K562 (cell line): Measurements from ENCODE around the gene CCSER2. TPM values are rescaled to one million over a fixed set of nuclear protein-coding genes. Genes with fewer than 3 reads are reported as not detected.

Experiments
- ATAC-seq: fragments of 200-7000 bp; cut with Tn5 transposase; 3 replicates; pipeline ENCODE4 v1.9.1; 2020; ENCODE audit warnings: moderate library complexity
- BruUV-seq: library from RNA; stranded (reverse); fragments of 400-500 nt; replicated peaks from 2 replicates; lab custom pipeline; 2021; lab: Mats Ljungman, UMichigan
- CTCF ChIA-PET: fragments of 300-600 bp; formaldehyde crosslinking; extraction: SDS; loops from one replicate; lab custom pipeline; 2021; ENCODE audit warnings: low intra/inter-chr PET ratio; lab: Yijun Ruan, JAX
- POLR2A ChIA-PET: fragments of 300-600, 350-650 bp; sonication (Branson Sonifier 250); formaldehyde crosslinking; extraction: SDS; loops from one replicate; lab custom pipeline; 2021; ENCODE audit warnings: antibody characterized with exemption, inconsistent platforms; lab: Yijun Ruan, JAX
- DNase-seq, 4 experiments: peaks; one replicate each; pipeline versions ENCODE4 v3.0.0 to v3.0.0-alpha.2; 2011 to 2018; ENCODE audit warnings: low spot score in 3 of 4, mixed read lengths in 3 of 4; ENCODE audit errors: extremely low read depth in 1 of 4
- FAIRE-seq: peaks from 2 replicates; lab custom pipeline; 2011; peaks lifted over from hg19 to GRCh38; lab: Jason Lieb, UNC
- H2AFZ ChIP-seq: 2 replicates; pipeline ENCODE4 v1.6.0; 2011; ENCODE audit warnings: low read depth, low read length, control low read depth, inconsistent platforms
- H3K27ac ChIP-seq: fragments of 200-600 bp; 3 replicates; pipeline ENCODE4 v1.8.0; 2011; ENCODE audit warnings: low read depth, mild to moderate bottlenecking, control low read depth, inconsistent platforms, low read length, moderate library complexity, mixed read lengths; ENCODE audit errors: extremely low read depth
- H3K27me3 ChIP-seq, 2 experiments: fragments of 300-600 bp in 1 of 2; 2 replicates in 1 of 2; 3 replicates in 1 of 2; pipeline versions ENCODE4 v1.6.0 to v1.8.0; 2011; ENCODE audit warnings: inconsistent platforms in 2 of 2, low read length in 2 of 2, mild to moderate bottlenecking in 1 of 2, mixed read lengths in 1 of 2, moderate library complexity in 1 of 2; ENCODE audit not compliant: control insufficient read depth in 2 of 2, insufficient read depth in 2 of 2
- H3K36me3 ChIP-seq: fragments of 300-600 bp; 3 replicates; pipeline ENCODE4 v1.8.0; 2011; ENCODE audit warnings: mild to moderate bottlenecking, low read length, inconsistent platforms; ENCODE audit not compliant: control insufficient read depth, insufficient read depth
- H3K4me1 ChIP-seq, 2 experiments: fragments of 200-600 bp in 1 of 2; replicated peaks in 1 of 2; 2 replicates in 1 of 2; 3 replicates in 1 of 2; pipeline versions ENCODE4 v1.5.1 to v1.8.0; 2011; ENCODE audit warnings: inconsistent platforms in 2 of 2, low read length in 2 of 2, mild to moderate bottlenecking in 1 of 2, mixed read lengths in 1 of 2, moderate library complexity in 1 of 2; ENCODE audit not compliant: control insufficient read depth in 2 of 2, insufficient read depth in 2 of 2
- H3K4me2 ChIP-seq: 2 replicates; pipeline ENCODE4 v1.6.1; 2011; ENCODE audit warnings: low read length, control low read depth, inconsistent platforms, mixed read lengths; ENCODE audit not compliant: insufficient read depth
- H3K4me3 ChIP-seq: fragments of 200-600 bp; sonication (generic), shearing (Covaris generic); 2 replicates; pipeline ENCODE4 v1.5.1; 2016; ENCODE audit warnings: control low read depth, inconsistent platforms
- H3K79me2 ChIP-seq: fragments of 200-600 bp; 3 replicates; pipeline ENCODE4 v1.8.0; 2011; ENCODE audit warnings: low read length, inconsistent platforms; ENCODE audit not compliant: control insufficient read depth, insufficient read depth
- H3K9ac ChIP-seq, 2 experiments: 2 replicates each; pipeline versions ENCODE4 v1.6.0 to v1.6.1; 2011; ENCODE audit warnings: low read depth in 2 of 2, low read length in 2 of 2, control low read depth in 1 of 2, inconsistent platforms in 1 of 2, mild to moderate bottlenecking in 1 of 2, mixed read lengths in 1 of 2; ENCODE audit not compliant: insufficient read depth in 1 of 2
- H3K9me1 ChIP-seq: one replicate; pipeline ENCODE4 v1.6.0; 2011; ENCODE audit warnings: inconsistent platforms, mild to moderate bottlenecking, low read length, moderate library complexity; ENCODE audit not compliant: control insufficient read depth, insufficient read depth
- H3K9me3 ChIP-seq: replicated peaks from 2 replicates; pipeline ENCODE4 v1.5.1; 2011; ENCODE audit warnings: low read depth, low read length, inconsistent platforms; ENCODE audit not compliant: control insufficient read depth, insufficient read depth
- H4K20me1 ChIP-seq: replicated peaks from 2 replicates; pipeline ENCODE4 v1.6.1; 2011; ENCODE audit warnings: low read length, inconsistent platforms, mixed read lengths; ENCODE audit not compliant: control insufficient read depth, insufficient read depth
- CBX5 ChIP-seq: IDR thresholded peaks from 2 replicates; pipeline ENCODE4 v1.6.1; 2014; ENCODE audit warnings: low read depth, borderline replicate concordance
- CTCFL ChIP-seq: IDR thresholded peaks from 2 replicates; pipeline ENCODE4 v1.6.1; 2011; ENCODE audit warnings: borderline replicate concordance, low read depth, mild to moderate bottlenecking, moderate library complexity, low read length; ENCODE audit not compliant: insufficient read depth, poor library complexity, severe bottlenecking
- ERF ChIP-seq: fragments of 450-650 bp; formaldehyde crosslinking; IDR thresholded peaks from 2 replicates; pipeline ENCODE4 v1.4.0; 2020; ENCODE audit warnings: mild to moderate bottlenecking, mixed read lengths
- EZH2 ChIP-seq: IDR thresholded peaks from 2 replicates; pipeline ENCODE4 v1.6.1; 2012; ENCODE audit warnings: low read depth, mild to moderate bottlenecking, inconsistent platforms, low read length, borderline replicate concordance
- FOSL1 ChIP-seq: fragments of 200-800 bp; sonication (Bioruptor generic); conservative IDR thresholded peaks from 2 replicates; pipeline ENCODE4 v1.6.1; 2016; ENCODE audit warnings: missing genetic modification characterization, missing compliant biosample characterization
- FOXK1 ChIP-seq: sonication (generic); formaldehyde crosslinking; IDR thresholded peaks from 2 replicates; pipeline ENCODE4 v1.8.0; 2022; ENCODE audit warnings: missing genetic modification reagents, mild to moderate bottlenecking, borderline replicate concordance
- GTF2B ChIP-seq: IDR thresholded peaks from 2 replicates; pipeline ENCODE4 v1.6.1; 2011; ENCODE audit not compliant: insufficient read length; ENCODE audit errors: extremely low read depth
- HSF4 ChIP-seq: fragments of 250-450 bp; sonication (Bioruptor Pico); IDR thresholded peaks from 2 replicates; pipeline ENCODE4 v2.1.2; 2022; ENCODE audit warnings: mild to moderate bottlenecking, moderate library complexity, borderline replicate concordance
- KDM5B ChIP-seq: fragments of 200-600 bp; sonication (generic); IDR thresholded peaks from 2 replicates; pipeline ENCODE4 v1.6.1; 2012; ENCODE audit warnings: low read depth, mild to moderate bottlenecking, moderate library complexity, low read length, control low read depth, inconsistent platforms; ENCODE audit not compliant: insufficient replicate concordance
- PML ChIP-seq: IDR thresholded peaks from 2 replicates; pipeline ENCODE4 v1.6.1; 2012; ENCODE audit warnings: low read length, inconsistent platforms
- PRMT5 ChIP-seq: sonication (generic); formaldehyde crosslinking; IDR thresholded peaks from 2 replicates; pipeline ENCODE4 v1.5.0; 2020; ENCODE audit warnings: missing genetic modification reagents
- RUNX1 ChIP-seq: sonication (generic); IDR thresholded peaks from 2 replicates; pipeline ENCODE4 v1.6.1; 2016; ENCODE audit warnings: antibody characterized with exemption, low read depth
- SRSF3 ChIP-seq: fragments of 200-400 bp; formaldehyde crosslinking; IDR thresholded peaks from 2 replicates; pipeline ENCODE4 v1.6.1; 2016; ENCODE audit warnings: mild to moderate bottlenecking, low read length, moderate library complexity; ENCODE audit not compliant: insufficient read depth
- TAF7 ChIP-seq: fragments of 450-650 bp; IDR thresholded peaks from 2 replicates; pipeline ENCODE4 v1.6.1; 2016; ENCODE audit warnings: missing genetic modification characterization, missing compliant biosample characterization
- ZNF707 ChIP-seq: fragments of 250-450 bp; sonication (Bioruptor Pico); conservative IDR thresholded peaks from 2 replicates; pipeline ENCODE4 v1.8.0; 2022; ENCODE audit warnings: inconsistent platforms, mild to moderate bottlenecking, moderate library complexity
- ZSCAN32 ChIP-seq: fragments of 450-650 bp; formaldehyde crosslinking; IDR thresholded peaks from 2 replicates; pipeline ENCODE4 v1.4.0; 2020; ENCODE audit warnings: mild to moderate bottlenecking, moderate library complexity
- WGBS: fragments of 100-300 bp; shearing (Covaris generic); methylation state at CpG from one replicate; pipeline ENCODE4 v1.1.6; 2016; ENCODE audit warnings: low coverage, mixed read lengths; ENCODE audit not compliant: insufficient coverage; ENCODE audit errors: missing lambda C conversion rate; 5-methylcytosine and 5-hydroxymethylcytosine counted together
- in situ Hi-C: fragments of 300-500 bp; cut with MboI; formaldehyde crosslinking; loops from 4 replicates; pipeline ENCODE4 v1.15.0; 2018; ENCODE audit warnings: inconsistent platforms, mixed read lengths
- intact Hi-C: fragments of 100-400 bp; cut with micrococcal nuclease; formaldehyde crosslinking; loops from 2 replicates; pipeline ENCODE4 v1.14.2; 2022
- polyA plus RNA-seq, 8 experiments: library from polyadenylated mRNA; depleted of rRNA in 4 of 8; stranded (reverse) in 5 of 8; unstranded in 3 of 8; fragments of >200 nt; fragmentation: Nextera tagmentation in 2 of 8; fragmentation: Illumina TruSeq in 1 of 8; extraction: Ambion mirVana in 2 of 8; extraction: Trizol in 1 of 8; gene quantifications; 2 replicates each; pipeline versions ENCODE4 v1.2.1 to v1.2.3, GENCODE V29; 2011 to 2014; ENCODE audit warnings: inconsistent platforms in 1 of 8, missing spikeins in 1 of 8
- total RNA-seq, 7 experiments: library from RNA; depleted of rRNA in 6 of 7; stranded (reverse); fragments of >200 nt in 6 of 7; fragmentation: Illumina TruSeq in 2 of 7; extraction: Trizol in 2 of 7; gene quantifications; 2 replicates each; pipeline versions ENCODE4 v1.2.1 to v1.2.3, GENCODE V29; 2011 to 2021; ENCODE audit warnings: low replicate concordance in 1 of 7
- TF ChIP-seq, protein P1 (sequence below), 2 experiments: IDR thresholded peaks; 2 replicates each; pipeline ENCODE4 v1.6.1; 2012; ENCODE audit warnings: improper control_type of control experiment in 2 of 2, low read depth in 2 of 2, low read length in 2 of 2, borderline replicate concordance in 1 of 2

Gene CCSER2
- total and polyA plus RNA-seq, 9 of the 15 experiments (the other 6 are each of a cell fraction or from before 2014, with no cell fraction given) = 2.7 to 15.1 (median 9.7) TPM

DNA sequence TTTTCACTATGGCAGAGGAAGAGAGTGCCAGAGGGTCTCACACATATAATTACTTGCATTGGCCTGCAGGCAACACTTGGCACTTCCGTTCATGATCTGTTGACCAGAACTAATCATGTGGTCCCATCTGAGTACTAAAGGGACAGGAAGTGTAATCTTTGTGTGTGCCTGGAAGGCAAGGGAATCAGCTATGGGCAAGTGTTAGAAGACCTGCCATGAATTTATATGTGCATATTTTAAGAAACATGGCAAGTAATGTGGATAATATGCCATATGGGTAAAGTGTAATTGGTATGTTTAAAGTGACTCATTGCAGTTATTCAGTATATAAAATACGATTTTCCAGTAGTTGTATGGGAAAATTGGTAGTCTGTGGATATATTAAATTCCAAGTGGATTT is 46.1 kb downstream of the CCSER2 start:
- H3K27me3 ChIP-seq = no peaks in the 10 kb centered on the region
- TF ChIP-seq, protein P1, sequence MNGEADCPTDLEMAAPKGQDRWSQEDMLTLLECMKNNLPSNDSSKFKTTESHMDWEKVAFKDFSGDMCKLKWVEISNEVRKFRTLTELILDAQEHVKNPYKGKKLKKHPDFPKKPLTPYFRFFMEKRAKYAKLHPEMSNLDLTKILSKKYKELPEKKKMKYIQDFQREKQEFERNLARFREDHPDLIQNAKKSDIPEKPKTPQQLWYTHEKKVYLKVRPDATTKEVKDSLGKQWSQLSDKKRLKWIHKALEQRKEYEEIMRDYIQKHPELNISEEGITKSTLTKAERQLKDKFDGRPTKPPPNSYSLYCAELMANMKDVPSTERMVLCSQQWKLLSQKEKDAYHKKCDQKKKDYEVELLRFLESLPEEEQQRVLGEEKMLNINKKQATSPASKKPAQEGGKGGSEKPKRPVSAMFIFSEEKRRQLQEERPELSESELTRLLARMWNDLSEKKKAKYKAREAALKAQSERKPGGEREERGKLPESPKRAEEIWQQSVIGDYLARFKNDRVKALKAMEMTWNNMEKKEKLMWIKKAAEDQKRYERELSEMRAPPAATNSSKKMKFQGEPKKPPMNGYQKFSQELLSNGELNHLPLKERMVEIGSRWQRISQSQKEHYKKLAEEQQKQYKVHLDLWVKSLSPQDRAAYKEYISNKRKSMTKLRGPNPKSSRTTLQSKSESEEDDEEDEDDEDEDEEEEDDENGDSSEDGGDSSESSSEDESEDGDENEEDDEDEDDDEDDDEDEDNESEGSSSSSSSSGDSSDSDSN (IDR thresholded peaks at IDR 0.05; ENCODE audit: borderline replicate concordance in 1 of 2, low read depth in 2 of 2, low read length in 2 of 2) = no peak
- TF ChIP-seq FOXK1 (no peak), GTF2B (no peak), SRSF3 (no peak), CBX5 (no peak), ZNF707 (CRISPR knock-in tag) (no peak), EZH2 (no peak), FOSL1 (tag) (no peak), PML (no peak), PRMT5 (CRISPR knock-in tag) (no peak), KDM5B (no peak), CTCFL (no peak), ERF (CRISPR knock-in tag) (no peak), TAF7 (tag) (no peak), ZSCAN32 (no peak), RUNX1 (no peak), HSF4 (CRISPR knock-in tag) (no peak)
- H4K20me1 ChIP-seq = no peaks in the 10 kb centered on the region
- no peaks in the 10 kb centered on the region for H3K9me1 ChIP-seq
- no peak overlapping the region for H3K4me3 ChIP-seq
- POLR2A ChIA-PET = no interaction called here
- intact Hi-C loops = loop anchor here (10.0 kb wide), 1 partner anchor 340 kb away; no protein-coding TSS in a partner anchor
- H2AFZ ChIP-seq = no peak overlapping the region
- no peak for FAIRE-seq
- H3K4me1 ChIP-seq = no peaks in the 10 kb centered on the region
- BruUV-seq = no TSS peak
- peaks cover 10% of the 10 kb centered on the region; the same call in 2 of the 3 replicates for H3K36me3 ChIP-seq
- no peak overlapping the region for H3K9ac ChIP-seq
- 44% methylated on average over 2 of the region's 2 CpGs for WGBS
- H3K27ac ChIP-seq = no peak overlapping the region
- DNase-seq = no peak
- in situ Hi-C loops = loop anchor here (5.0 kb wide), 1 partner anchor 168 kb away; no protein-coding TSS in a partner anchor
- no peak overlapping the region for H3K4me2 ChIP-seq
- CTCF ChIA-PET = interaction anchor here (0.7 to 5.4 kb wide), 4 partner anchors 55 to 163 kb away, joined by 3 to 58 read pairs (median 8); no protein-coding TSS in a partner anchor
- no peak for ATAC-seq
- no peaks in the 10 kb centered on the region for H3K9me3 ChIP-seq
- no peaks in the 10 kb centered on the region for H3K79me2 ChIP-seq
